NCI-H1436 (cell line): ENCODE results near the gene LRRC45.

Experiments used
- DNase-seq: peaks from one replicate; lab custom pipeline; 2025; lab: John Stamatoyannopoulos, UW

LRRC45 gene

DNA sequence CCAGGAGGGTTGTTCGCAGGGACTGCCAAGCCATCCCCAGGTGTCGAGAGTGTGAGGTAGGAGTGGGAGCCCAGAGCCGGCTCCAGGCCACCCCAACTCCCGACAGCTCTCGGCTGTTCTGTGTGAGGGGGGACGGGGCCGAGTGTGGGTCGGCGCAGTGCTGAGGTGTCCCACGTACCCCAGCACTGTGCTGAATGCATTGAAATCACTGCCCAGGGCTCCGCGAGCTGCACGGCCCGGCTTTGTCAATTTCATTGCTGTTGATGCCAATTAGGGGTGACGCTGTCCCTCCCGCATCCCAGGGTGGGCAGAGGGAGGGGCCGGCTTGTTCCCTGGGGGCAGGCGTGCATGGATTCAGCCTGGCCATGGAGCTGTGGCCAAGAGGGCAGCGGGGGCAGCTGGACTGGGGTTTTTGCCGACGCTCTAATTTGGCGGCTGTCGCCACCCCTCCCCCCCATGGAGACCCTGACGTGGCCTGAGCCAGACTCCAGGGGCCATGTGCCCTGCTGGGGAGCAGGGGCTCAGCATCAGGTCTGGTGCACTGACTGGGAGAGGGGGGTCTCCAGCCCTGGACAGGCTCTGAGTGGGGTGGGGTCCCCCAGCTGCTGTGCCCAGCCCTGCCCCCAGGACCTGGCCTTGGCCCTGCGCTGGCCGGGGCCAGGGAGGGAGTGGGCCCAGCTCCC, 14.7 kb upstream of the LRRC45 start:
- DNase-seq: no peak

GRCh38 chr17:82008941-82009405, 14.1 kb upstream of the LRRC45 start:
- no peak for DNase-seq

DNA sequence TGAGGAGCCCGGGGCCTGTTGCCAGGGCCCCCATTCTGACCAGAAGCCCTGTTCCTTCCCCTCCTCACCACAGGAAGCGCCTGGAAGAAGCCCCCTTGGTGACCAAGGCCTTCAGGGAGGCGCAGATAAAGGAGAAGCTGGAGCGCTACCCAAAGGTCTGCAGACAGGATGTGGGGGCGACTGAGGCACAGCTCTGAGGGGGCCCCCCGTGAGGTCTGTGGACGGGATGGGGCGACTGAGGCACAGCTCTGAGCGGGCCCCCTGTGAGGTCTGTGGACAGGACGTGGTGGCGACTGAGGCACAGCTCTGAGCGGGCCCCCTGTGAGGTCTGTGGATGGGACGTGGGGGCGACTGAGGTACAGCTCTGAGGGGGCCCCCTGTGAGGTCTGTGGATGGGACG, 13.7 kb upstream of the LRRC45 start:
- DNase-seq: no peak

GRCh38 chr17:82010575-82011525, 12.3 kb upstream of the LRRC45 start:
- DNase-seq: no peak

DNA sequence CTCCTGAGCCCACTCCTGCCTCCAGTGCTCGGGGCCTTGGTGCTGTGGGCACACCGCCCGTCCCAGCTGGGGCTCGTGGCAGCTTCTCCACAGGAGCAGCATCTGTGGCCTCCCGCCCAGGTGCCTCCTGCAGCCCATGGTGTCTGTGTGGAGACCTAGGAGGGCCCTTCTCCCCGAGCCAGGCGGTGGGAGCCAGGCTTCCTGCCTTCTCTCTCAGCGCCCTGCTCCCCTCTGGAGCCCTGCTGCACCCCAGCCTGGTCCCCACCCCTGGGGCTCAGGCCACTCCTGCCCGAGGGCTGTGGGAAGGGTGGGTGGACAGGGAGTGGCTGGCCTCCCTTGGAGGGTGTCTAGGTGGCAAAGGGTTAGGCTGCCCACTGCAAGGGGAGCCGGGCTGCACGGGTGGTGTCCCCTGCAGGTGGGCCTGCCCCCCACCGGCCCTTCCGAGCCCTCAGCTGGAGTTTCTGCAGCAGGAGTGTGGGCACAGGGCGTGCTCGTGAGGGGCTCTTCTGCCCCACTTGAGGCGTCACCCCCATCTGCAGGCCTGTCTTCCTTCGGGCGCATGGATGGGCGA, 11.4 kb upstream of the LRRC45 start:
- DNase-seq: no peak

DNA sequence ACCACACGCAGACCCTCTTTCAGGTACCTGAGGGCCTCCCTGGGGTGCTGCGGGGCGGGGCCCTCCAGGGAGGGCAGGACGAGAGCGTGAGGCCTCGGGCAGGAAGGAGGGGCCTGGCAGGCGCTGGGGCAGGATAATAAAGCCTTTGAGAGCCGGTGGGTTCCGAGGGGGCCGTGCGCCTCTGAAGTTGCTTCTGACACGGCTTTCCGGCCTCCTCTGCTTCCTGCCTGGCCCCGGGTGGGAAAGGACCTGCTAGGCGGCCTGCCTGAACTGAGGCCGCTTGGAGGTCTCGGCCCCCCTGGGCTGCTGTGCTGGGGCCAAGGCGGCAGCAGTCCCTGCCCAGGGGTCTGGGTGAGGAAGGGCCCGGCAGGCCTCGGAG, 10.9 kb upstream of the LRRC45 start:
- DNase-seq: no peak

DNA sequence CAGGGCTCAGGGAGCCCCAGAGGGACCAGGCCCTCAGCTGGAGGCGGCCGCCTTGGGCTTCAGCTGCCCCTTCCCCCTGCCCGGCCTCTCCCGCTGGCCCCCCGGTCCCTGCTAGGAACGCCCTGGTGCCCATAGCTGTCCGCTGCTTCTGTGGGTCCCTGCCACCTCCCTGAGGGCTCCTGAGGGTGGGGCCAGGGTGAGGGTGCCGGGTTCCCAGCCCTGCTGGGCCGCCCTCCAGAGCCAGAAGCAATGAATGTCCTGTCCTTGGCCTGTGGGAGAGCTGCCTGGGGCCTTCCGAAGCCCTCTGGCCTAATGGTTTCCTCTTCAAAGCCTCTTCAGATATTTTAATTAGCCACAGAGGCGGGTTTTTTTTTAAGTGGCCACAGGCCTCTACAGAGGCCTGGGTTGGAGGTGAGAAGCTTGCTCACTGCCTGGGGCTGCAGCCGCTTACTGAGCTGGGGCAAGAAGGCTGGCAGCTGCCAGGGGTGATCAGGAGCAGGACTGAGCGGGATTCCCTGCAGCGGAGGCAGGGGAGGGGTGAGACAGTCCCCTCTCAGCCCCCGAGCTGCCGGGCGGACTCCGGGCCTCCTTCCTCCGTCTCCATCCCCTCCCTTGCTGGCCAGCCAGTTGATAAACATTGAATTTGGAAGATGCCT, 10.3 kb upstream of the LRRC45 start:
- DNase-seq: peak; percentile 53

GRCh38 chr17:82013341-82013740, 9.8 kb upstream of the LRRC45 start:
- no peak for DNase-seq

DNA sequence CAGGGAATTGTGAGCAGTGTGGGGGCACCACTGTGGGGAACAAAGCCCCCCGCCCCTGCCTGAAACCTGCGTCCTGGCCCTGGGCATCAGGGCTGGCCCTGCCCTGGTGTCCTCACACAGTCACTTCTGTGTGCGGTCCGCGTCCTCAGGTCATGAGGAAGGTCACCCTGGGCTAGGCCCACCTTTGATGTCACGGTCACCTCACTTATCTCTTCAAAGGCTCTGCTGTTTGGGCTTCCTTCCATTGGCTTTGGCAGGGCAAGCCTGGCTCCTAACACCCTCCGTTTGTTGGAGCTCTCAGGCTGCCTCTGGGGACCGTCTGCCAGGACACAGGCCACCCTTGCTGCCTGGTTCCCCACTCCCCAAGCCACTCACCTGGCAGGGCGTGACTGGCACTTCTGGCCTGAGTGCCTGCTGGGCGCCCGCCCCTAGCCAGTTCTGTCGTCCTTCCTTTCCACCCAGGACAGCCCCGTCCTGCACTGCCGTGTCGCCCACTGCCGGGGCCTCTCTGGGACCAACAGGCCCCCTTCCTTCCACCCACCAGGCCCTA, 9.3 kb upstream of the LRRC45 start:
- no peak for DNase-seq

DNA sequence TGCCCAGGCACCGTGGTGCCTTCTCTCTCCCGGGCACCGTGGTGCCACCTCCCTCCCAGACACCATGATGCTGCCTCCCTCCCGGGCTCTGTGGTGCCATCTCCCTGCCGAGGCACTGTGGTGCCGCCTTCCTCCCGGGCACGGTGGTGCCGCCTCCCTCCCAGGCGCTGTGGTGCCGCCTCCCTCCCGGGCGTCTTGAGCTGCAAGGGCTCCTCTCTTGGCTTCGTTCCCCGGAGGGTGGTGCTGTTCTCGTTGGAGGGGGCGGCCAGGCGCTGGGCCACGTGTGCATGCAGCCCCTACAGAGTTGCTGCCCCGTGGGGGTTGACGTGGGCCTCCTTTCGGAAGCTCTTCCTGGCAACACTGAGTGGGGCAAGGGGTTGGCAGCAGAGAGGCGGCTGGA, 8.7 kb upstream of the LRRC45 start:
- peak; percentile 43 for DNase-seq

- DNase-seq: no peak
Measured at GRCh38 chr17:82014971-82015310, 8.2 kb upstream of the LRRC45 start.

DNA sequence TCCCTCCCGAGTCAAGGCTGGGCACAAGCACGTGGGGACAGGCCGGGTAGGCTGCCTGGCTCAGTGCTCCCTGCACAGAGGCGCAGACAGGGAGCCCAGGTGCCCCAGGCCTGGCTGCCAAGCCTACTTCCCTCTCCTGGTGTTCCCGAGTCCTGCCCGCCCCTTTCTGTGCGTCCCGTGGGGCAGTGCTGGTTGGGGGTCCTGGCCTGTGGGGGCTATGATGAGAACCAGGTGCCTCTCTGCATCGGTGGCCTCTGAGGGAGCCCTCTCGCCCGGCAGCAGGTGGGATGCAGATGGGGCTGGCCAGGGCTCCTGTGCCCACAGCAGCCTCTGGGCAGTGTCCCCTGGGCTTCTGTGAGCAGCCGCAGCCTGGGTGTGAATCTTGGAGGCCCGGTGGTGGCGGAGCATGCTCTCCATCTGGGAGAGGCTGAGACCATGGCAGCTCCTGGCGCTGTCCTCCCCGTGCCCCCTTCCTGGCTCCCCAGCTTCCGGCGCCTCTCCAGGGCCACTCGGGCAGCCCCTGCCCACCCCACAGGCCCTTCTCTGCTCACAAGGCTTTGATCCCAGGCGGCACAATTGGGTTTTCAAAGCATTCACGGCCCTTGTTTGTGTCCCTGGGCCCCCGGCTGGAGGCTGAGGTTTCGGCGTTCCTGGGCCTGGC, 7.7 kb upstream of the LRRC45 start:
- DNase-seq: no peak

DNA sequence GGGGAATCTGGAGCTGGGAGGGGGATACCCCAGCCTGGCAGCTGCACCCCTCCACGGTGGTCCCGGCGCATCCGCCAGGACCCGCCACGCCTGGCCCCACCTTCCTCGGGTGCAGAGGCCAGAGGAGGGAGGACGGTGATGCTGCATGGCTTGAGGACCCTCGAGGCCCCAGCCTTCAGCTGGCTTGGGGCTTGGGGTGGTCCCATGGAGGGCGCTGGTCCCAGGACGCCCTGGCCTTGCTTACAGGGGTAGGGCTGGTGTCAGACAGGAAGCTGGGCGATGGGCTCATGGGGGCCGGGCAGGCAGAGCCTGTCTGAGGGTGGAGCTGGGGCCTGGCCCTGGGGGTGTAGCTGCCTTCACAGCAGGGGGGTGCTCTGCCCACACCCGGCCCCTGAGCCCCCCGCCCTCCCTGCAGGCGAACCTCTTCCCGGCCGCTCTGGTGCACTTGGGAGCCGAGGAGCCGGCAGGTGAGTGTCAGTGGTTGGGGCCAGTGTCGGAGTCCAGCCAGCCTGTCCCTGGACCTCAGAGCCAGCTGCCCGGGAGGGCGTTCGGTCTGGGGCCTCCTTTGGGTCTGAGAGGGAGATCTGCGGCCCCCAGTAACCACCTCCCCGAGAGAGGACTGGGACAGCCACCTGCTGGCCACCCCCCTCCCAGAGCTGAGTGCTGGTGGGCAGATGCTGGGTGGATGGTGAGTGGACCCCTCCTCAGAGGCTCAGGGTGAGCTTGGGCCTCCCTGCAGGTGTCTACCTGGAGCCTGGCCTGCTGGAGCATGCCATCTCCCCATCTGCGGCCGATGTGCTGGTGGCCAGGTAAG, 6.8 kb upstream of the LRRC45 start:
- no peak for DNase-seq

- DNase-seq: no peak
Measured at GRCh38 chr17:82016875-82017459, 6.1 kb upstream of the LRRC45 start.

DNA sequence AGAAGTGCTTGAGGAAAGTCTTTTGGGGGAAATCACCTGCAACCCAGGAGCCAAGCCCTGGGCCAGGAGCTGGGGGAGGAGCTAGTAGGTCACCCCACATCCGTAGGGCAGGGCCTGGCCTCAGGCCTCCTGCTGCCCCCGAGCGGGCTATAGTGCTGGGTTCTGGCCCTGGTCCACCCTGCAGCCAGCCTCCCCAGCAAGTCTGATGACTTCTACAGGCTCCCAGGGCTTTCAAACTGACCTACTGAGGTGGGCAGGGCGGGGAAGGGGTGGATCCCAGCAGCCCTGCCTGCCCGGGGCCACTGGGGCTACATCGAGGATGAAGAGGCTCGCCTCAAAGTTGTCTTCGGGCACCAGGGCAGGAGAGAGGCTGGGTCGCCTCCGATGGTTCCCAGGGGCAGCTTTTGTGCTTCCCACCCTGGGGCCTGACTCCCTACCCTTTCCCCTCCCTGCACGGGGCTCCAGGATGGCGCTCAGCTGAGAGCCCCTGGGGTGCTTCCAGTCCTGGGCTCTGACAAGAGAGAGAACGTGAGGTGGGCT, 5.4 kb upstream of the LRRC45 start:
- DNase-seq: no peak

- DNase-seq: no peak
Measured at GRCh38 chr17:82018152-82018988, 4.7 kb upstream of the LRRC45 start.

GRCh38 chr17:82018989-82019689, 4.0 kb upstream of the LRRC45 start:
- DNase-seq: no peak
